HG03565 (cell line): Measurements from ENCODE around the gene SDHAF3.

ENCODE experiments used
- ATAC-seq: cut with Tn5 transposase; IDR thresholded peaks from one replicate; pipeline ENCODE4 v1.9.1; 2021; ENCODE audit warnings: mild to moderate bottlenecking, moderate library complexity; ENCODE audit not compliant: unreplicated experiment

Gene SDHAF3

DNA sequence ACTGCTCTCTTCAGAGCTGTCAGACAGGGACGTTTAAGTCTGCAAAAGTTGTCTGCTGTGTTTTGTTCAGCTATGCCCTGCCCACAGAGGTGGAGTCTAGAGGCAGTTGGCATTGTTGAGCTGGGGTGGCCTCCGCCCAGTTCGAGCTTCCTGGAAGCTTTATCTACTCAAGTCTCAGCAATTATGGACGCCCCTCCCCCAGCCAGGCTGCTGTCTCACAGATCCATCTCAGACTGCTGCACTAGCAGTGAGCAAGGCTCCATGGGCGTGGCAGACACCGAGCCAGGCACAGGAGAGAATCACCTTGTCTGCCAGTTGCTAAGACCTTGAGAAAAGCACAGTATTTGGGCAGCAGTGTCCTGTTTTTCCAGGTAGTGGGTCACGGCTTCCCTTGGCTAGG is 98.1 kb downstream of the SDHAF3 start:
- ATAC-seq = no peak

DNA sequence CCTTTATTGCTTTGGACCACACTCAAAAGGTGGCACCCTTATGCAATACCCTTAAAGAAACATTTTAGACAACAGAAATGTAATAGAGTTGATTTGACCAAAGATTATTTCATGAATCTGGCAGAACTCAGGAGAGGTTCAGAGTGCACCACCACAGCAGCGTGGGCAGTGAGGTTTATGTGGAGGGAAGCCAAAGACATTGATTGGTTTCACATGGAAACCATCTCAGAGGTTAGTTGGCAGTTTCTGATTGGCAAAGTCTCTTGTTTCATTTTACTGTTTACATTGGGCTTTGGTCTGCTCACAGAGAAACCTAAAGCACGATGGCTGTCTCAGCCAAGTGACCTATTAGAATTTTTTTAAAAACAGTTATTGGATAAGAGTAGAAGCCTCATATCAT is 101.3 kb downstream of the SDHAF3 start:
- no peak for ATAC-seq

DNA sequence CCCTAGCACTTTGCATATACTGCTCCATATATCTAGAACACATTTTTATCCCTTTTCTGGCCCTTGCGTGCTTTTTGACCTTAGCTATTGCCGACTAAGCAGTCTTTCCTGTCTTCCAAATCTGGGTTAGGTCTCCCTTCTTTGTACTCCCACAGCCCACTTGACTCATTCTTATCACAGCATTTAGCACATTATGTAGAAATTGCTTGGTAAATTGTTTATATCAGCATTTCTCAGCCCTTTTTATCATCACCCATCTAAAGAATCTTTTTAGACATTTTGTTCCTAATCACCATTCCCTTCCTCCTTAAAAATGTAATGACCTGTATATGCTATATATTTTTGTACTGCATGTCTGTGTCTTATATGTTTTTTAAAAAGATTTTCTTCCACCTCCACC is 101.7 kb downstream of the SDHAF3 start:
- no peak for ATAC-seq

DNA sequence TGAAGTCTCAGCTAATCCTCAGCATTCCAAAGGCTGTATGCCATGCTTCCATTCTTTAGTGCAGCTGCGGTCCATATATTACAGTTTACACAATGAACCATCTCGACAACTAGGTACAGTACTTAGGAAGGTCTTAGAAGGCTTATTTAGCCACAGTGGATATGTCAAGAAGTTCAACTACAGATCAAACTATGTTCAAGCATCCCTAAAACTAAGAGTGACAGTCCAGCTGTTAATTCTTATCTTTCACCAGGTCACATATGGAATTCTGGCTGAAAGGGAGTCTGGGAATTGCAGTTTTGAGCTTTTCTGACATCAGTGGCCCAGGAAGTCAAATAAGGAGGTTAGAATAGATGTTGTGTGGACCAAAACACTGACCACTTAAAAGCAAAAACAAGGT is 106.8 kb downstream of the SDHAF3 start:
- no peak for ATAC-seq

GRCh38 chr7:97226541-97226940 is 109.0 kb downstream of the SDHAF3 start:
- ATAC-seq = peak; percentile 95
